Karpas-422 (cell line): ENCODE measurements around the gene METTL9. TPM values are rescaled to one million over a fixed set of nuclear protein-coding genes. Genes with fewer than 3 reads are reported as not detected.

Experiments used
- DNase-seq: peaks from one replicate; pipeline ENCODE4 v3.0.0-alpha.2; 2015
- H2AFZ ChIP-seq: fragments of 200-600 bp; sonication (generic); 2 replicates; pipeline ENCODE4 v1.6.1; 2014; ENCODE audit warnings: antibody characterized with exemption, low read length, mixed read lengths
- H3K27ac ChIP-seq: fragments of 200-600 bp; sonication (generic); 2 replicates; pipeline ENCODE4 v1.5.1; 2014; ENCODE audit warnings: mild to moderate bottlenecking, low read length, moderate library complexity
- H3K27me3 ChIP-seq: fragments of 200-600 bp; sonication (generic); 2 replicates; pipeline ENCODE4 v1.6.1; 2014; ENCODE audit warnings: low read length, mixed read lengths
- H3K36me3 ChIP-seq: fragments of 200-600 bp; sonication (generic); 2 replicates; pipeline ENCODE4 v1.6.1; 2014; ENCODE audit warnings: low read length, mixed read lengths; ENCODE audit not compliant: insufficient read depth
- H3K4me1 ChIP-seq: fragments of 200-600 bp; sonication (generic); 2 replicates; pipeline ENCODE4 v1.6.1; 2014; ENCODE audit warnings: mild to moderate bottlenecking, low read length, mixed read lengths
- H3K4me2 ChIP-seq: fragments of 200-600 bp; sonication (generic); 2 replicates; pipeline ENCODE4 v1.6.1; 2014; ENCODE audit warnings: low read length, low read depth, mild to moderate bottlenecking; ENCODE audit not compliant: poor library complexity, severe bottlenecking
- H3K4me3 ChIP-seq: fragments of 200-600 bp; sonication (generic); 2 replicates; pipeline ENCODE4 v1.5.1; 2014; ENCODE audit warnings: mild to moderate bottlenecking, antibody characterized with exemption, low read length, mixed read lengths
- H3K79me2 ChIP-seq: fragments of 200-600 bp; sonication (generic); 2 replicates; pipeline ENCODE4 v1.6.1; 2014; ENCODE audit warnings: mild to moderate bottlenecking, low read length, mixed read lengths
- H3K9ac ChIP-seq: fragments of 200-600 bp; sonication (generic); 2 replicates; pipeline ENCODE4 v1.6.0; 2014; ENCODE audit warnings: low read length
- H3K9me2 ChIP-seq: fragments of 200-600 bp; sonication (generic), shearing (Covaris generic); replicated peaks from 2 replicates; pipeline ENCODE4 v1.6.0; 2014; ENCODE audit warnings: mild to moderate bottlenecking, low read length, moderate library complexity; ENCODE audit not compliant: insufficient read depth
- H3K9me3 ChIP-seq: fragments of 300-700, 200-600 bp; sonication (generic); 2 replicates; pipeline ENCODE4 v1.6.1; 2014; ENCODE audit warnings: low read length, mixed read lengths
- H4K20me1 ChIP-seq: fragments of 200-600 bp; sonication (generic); 2 replicates; pipeline ENCODE4 v1.6.1; 2014; ENCODE audit warnings: mild to moderate bottlenecking, antibody characterized with exemption, low read length, low read depth; ENCODE audit not compliant: insufficient read depth
- total RNA-seq: library from RNA; depleted of rRNA; stranded (reverse); fragments of >200 nt; shearing (Covaris generic); gene quantifications from 2 replicates; pipeline ENCODE4 v1.2.3, GENCODE V29; 2014; ENCODE audit warnings: low replicate concordance

METTL9 gene
- total RNA-seq, 1 experiment from 2014 or later, result 90.6 TPM

DNA sequence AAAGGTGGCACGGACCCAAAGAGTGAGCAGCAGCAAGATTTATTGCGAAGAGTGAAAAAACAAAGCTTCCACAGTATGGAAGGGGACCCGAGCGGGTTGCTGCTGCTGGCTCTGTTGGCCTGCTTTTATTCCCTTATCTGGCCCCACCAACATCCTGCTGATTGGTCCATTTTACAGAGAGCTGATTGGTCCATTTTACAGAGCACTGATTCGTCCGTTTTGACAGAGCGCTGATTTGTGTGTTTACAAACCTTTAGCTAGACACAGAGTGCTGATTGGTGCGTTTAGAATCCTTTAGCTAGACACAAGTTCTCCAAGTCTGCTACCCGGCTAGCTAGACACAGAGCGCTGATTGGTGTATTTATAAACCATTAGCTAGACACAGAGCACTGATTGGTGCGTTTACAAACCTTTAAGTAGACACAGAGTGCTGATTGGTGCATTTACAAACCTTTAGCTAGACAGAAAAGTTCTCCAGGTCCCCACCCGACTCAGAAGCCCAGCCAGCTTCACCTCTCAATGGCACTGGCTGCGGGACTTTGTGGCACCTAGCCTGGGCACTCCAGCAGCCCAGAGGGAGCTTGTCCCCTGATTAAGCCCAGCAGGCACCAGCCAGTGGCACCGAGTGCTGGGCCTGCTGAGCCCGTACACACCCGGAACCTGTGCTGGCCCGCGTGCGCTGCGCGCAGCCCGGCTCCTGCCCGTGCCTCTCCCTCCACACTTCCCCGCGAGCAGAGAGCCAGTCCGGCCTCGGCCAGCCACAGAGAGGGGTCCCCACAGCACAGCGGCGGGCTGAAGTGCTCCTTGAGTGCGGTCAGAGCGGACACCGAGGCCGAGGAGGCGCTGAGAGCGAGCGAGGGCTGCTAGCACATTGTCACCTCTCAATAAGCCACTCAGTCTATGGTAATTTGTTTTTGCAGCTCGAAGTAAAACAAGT is 37.9 kb downstream of the METTL9 start:
- Histone ChIP-seq H3K4me2 (no peak overlapping the region), H3K4me1 (peaks cover 16% of the 10 kb centered on the region), H2AFZ (no peak overlapping the region), H3K79me2 (peaks cover 10% of the 10 kb centered on the region; the same call in 1 of the 2 replicates), H3K27me3 (no peaks in the 10 kb centered on the region), H3K4me3 (no peak overlapping the region), H3K36me3 (no peaks in the 10 kb centered on the region), H3K9ac (no peak overlapping the region), H3K9me3 (no peaks in the 10 kb centered on the region), H4K20me1 (no peaks in the 10 kb centered on the region), H3K27ac (no peak overlapping the region), H3K9me2 (no peaks in the 10 kb centered on the region)
- DNase-seq, result no peak

DNA sequence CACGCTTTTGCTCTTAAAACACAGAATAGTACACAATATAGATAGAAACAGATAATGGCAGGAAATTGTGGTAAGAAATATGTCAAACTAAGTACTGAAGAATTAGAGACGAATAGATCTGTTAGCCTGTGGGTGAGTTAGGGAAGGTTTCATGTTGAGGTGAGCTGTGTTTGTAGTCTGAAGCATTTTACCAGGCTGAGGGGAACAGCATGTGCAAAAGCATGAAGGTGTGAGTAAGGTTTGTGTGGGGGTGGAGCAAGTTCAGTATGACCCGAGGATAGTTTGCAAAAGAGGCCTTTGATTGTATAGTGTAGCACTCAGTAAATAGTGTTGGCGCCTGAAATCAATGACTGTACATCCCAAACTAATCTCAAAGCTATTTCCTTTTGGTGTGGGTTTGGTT is 39.2 kb downstream of the METTL9 start:
- H2AFZ ChIP-seq, result no peak overlapping the region
- no peak for DNase-seq
- peak overlapping the region; percentile 32 for H3K27ac ChIP-seq
- peaks cover 21% of the 10 kb centered on the region for H3K79me2 ChIP-seq
- H3K9me3 ChIP-seq, result no peaks in the 10 kb centered on the region
- no peaks in the 10 kb centered on the region for H4K20me1 ChIP-seq
- H3K4me2 ChIP-seq, result no peak overlapping the region
- no peaks in the 10 kb centered on the region for H3K27me3 ChIP-seq
- peaks cover 29% of the 10 kb centered on the region for H3K4me1 ChIP-seq
- no peak overlapping the region for H3K4me3 ChIP-seq
- H3K9ac ChIP-seq, result no peak overlapping the region
- H3K36me3 ChIP-seq, result no peaks in the 10 kb centered on the region
- no peaks in the 10 kb centered on the region for H3K9me2 ChIP-seq

DNA sequence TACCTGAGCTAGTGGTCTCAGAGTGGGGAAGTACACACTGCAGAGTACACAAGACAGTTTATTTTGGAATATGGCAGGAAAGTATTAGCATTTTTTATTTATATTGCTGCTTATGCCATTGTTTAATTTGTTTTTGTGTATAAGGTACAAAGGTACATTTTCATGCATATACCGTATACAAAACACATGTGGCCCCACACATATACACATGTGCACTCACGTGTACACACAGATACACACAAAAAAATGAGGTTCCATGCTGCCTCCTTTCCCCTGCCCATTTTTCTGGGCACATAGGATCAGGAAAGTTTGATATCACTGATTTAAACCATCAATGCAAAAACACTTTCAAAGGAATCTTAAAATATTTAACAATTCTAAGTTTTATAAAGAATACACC is 40.1 kb downstream of the METTL9 start:
- no peaks in the 10 kb centered on the region for H3K36me3 ChIP-seq
- no peaks in the 10 kb centered on the region for H3K9me2 ChIP-seq
- no peaks in the 10 kb centered on the region for H3K27me3 ChIP-seq
- H3K9ac ChIP-seq, result no peak overlapping the region
- H3K4me1 ChIP-seq, result peaks cover 38% of the 10 kb centered on the region
- no peak overlapping the region for H3K4me3 ChIP-seq
- peaks cover 26% of the 10 kb centered on the region for H3K79me2 ChIP-seq
- no peak overlapping the region for H3K4me2 ChIP-seq
- no peak for DNase-seq
- no peak overlapping the region for H2AFZ ChIP-seq
- H3K27ac ChIP-seq, result no peak overlapping the region
- H4K20me1 ChIP-seq, result no peaks in the 10 kb centered on the region
- no peaks in the 10 kb centered on the region for H3K9me3 ChIP-seq

DNA sequence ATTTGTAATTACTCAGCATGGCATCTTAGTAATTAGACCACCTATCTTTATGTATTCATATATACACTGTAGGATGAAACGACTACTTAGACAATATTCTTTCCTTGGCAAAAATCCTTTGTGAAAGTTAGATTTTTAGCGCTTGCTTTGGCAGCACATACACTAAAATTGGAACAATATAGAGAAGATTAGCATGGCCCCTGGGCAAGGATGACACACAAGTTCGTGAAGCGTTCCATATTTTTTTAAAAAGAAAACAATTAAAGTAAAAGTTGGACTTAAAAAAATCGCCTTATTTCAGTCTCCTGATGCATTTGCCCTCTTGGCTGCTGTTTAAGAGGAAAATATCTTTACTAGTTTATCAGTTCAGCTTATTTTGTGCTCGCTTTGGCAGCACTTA is 42.5 kb downstream of the METTL9 start:
- Histone ChIP-seq H3K9me2 (no peaks in the 10 kb centered on the region), H3K36me3 (no peaks in the 10 kb centered on the region), H3K4me2 (peak overlapping the region; percentile 49), H3K4me1 (peaks cover 62% of the 10 kb centered on the region), H2AFZ (no peak overlapping the region), H3K9ac (no peak overlapping the region), H4K20me1 (no peaks in the 10 kb centered on the region), H3K4me3 (no peak overlapping the region), H3K9me3 (no peaks in the 10 kb centered on the region), H3K27ac (peak overlapping the region; percentile 97), H3K27me3 (no peaks in the 10 kb centered on the region), H3K79me2 (peaks cover 26% of the 10 kb centered on the region)
- no peak for DNase-seq

DNA sequence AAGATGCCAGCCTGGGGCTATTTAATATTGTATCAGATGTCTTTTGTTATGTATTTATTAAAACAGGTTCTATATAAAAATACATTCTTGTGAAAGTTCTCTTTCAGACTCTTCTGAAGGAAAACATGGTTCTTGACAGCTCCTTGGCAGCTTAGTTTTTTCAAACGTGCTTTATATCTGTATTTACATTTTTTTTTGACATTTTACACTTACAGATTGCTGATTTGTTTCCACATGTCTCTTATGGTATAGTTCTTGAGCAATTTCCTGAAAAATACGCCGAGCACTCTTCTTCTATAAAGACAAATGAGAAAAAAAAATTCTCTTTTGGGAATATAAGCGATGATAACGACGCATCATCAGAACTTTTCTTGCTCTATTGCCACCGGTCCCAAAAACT is 43.5 kb downstream of the METTL9 start:
- H3K27me3 ChIP-seq, result no peaks in the 10 kb centered on the region
- DNase-seq, result peak; percentile 57
- peak overlapping the region; percentile 13; the same call in 1 of the 2 replicates for H3K4me3 ChIP-seq
- H3K4me1 ChIP-seq, result peaks cover 72% of the 10 kb centered on the region
- peak overlapping the region; percentile 79 for H3K4me2 ChIP-seq
- H3K9me2 ChIP-seq, result no peaks in the 10 kb centered on the region
- peak overlapping the region; percentile 97 for H3K27ac ChIP-seq
- no peaks in the 10 kb centered on the region for H4K20me1 ChIP-seq
- no peaks in the 10 kb centered on the region for H3K9me3 ChIP-seq
- no peak overlapping the region for H2AFZ ChIP-seq
- peaks cover 32% of the 10 kb centered on the region for H3K79me2 ChIP-seq
- H3K9ac ChIP-seq, result peak overlapping the region; percentile 69
- H3K36me3 ChIP-seq, result no peaks in the 10 kb centered on the region

DNA sequence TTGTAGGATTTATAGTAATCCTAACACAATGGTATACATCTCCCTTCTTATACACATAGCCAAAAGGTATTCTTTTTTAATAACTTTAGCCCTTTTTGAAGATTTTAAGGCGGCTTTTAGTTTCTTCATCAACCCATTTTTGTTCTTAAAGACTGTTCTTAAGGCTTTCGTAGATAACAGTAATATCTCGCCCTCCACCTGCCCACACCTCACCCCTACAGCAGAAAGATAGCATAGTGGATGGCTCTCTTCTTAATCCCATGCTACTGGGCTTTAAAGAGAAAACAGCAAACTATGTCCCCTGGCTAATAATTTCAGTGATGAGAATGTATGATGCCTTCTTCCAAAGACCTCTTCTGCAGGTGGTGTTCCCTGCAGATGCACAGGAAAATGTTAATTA is 44.4 kb downstream of the METTL9 start:
- no peaks in the 10 kb centered on the region for H3K27me3 ChIP-seq

DNA sequence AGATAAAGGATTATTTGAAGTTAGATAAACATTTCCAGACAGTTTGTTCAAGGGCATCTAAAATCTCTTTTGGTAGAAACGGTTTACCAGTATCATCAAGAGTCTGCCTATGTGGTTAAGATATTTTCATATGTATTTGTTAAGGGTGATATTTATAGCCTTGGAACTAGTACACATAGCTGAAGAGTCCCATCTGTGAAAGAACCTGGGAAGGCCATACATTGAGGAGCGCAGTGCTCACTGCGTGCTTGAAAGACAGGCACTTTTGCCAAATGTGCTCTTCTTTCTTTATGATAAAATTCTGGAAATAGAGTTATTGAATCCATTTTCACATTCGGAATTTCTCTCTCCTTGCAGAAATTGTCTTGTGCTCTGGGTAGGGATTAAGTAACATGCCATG is 45.3 kb downstream of the METTL9 start:
- DNase-seq, result peak; percentile 73
- peak overlapping the region; percentile 69 for H3K9ac ChIP-seq
- H3K36me3 ChIP-seq, result no peaks in the 10 kb centered on the region
- peaks cover 41% of the 10 kb centered on the region for H3K79me2 ChIP-seq
- no peaks in the 10 kb centered on the region for H3K27me3 ChIP-seq
- H3K9me3 ChIP-seq, result no peaks in the 10 kb centered on the region
- no peak overlapping the region for H2AFZ ChIP-seq
- peaks cover 90% of the 10 kb centered on the region for H3K4me1 ChIP-seq
- peak overlapping the region; percentile 53 for H3K4me3 ChIP-seq
- H3K27ac ChIP-seq, result peak overlapping the region; percentile 97
- H3K9me2 ChIP-seq, result no peaks in the 10 kb centered on the region
- peak overlapping the region; percentile 79 for H3K4me2 ChIP-seq
- H4K20me1 ChIP-seq, result no peaks in the 10 kb centered on the region

More for the DNA sequence above, 44.4 kb downstream of the METTL9 start:
- Histone ChIP-seq H3K9ac (peak overlapping the region; percentile 69), H4K20me1 (no peaks in the 10 kb centered on the region), H3K4me3 (peak overlapping the region; percentile 53), H3K36me3 (no peaks in the 10 kb centered on the region), H2AFZ (no peak overlapping the region), H3K79me2 (peaks cover 40% of the 10 kb centered on the region), H3K9me2 (no peaks in the 10 kb centered on the region), H3K4me1 (peaks cover 81% of the 10 kb centered on the region), H3K9me3 (no peaks in the 10 kb centered on the region), H3K4me2 (peak overlapping the region; percentile 79), H3K27ac (peak overlapping the region; percentile 97)
- DNase-seq, result no peak

DNA sequence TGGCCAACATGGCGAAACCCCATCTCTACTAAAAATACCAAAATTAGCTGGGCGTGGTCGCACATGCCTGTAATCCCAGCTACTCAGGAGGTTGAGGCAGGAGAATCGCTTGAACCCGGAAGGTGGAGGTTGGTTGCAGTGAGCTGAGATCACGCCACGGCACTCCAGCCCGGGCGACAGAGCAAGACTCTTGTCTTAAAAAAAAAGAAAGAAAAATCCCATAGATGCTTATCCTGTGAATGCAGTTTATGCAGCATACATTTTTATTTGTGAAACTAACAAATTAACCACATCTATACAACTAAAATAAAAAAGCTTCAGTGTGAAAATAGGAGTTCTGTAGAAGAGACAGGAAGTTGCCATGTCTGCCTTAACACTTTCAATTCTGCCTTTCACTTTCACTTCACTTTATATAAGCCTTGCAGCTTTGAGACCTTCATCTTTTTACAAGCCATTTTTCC is 45.9 kb downstream of the METTL9 start:
- Histone ChIP-seq H3K9ac (peak overlapping the region; percentile 69), H3K27me3 (no peaks in the 10 kb centered on the region), H2AFZ (no peak overlapping the region), H3K9me2 (no peaks in the 10 kb centered on the region), H3K9me3 (no peaks in the 10 kb centered on the region), H3K4me3 (peak overlapping the region; percentile 53), H3K4me2 (peak overlapping the region; percentile 79), H3K4me1 (peaks cover 96% of the 10 kb centered on the region), H3K27ac (peak overlapping the region; percentile 97), H3K36me3 (no peaks in the 10 kb centered on the region), H4K20me1 (no peaks in the 10 kb centered on the region), H3K79me2 (peaks cover 41% of the 10 kb centered on the region)
- DNase-seq, result peak; percentile 93
